GOT3 (cell line): ENCODE results near the gene PLIN5.

Source experiments
- DNase-seq: peaks from one replicate; lab custom pipeline; 2025; ENCODE audit warnings: mixed read lengths; lab: John Stamatoyannopoulos, UW

PLIN5 gene

DNA sequence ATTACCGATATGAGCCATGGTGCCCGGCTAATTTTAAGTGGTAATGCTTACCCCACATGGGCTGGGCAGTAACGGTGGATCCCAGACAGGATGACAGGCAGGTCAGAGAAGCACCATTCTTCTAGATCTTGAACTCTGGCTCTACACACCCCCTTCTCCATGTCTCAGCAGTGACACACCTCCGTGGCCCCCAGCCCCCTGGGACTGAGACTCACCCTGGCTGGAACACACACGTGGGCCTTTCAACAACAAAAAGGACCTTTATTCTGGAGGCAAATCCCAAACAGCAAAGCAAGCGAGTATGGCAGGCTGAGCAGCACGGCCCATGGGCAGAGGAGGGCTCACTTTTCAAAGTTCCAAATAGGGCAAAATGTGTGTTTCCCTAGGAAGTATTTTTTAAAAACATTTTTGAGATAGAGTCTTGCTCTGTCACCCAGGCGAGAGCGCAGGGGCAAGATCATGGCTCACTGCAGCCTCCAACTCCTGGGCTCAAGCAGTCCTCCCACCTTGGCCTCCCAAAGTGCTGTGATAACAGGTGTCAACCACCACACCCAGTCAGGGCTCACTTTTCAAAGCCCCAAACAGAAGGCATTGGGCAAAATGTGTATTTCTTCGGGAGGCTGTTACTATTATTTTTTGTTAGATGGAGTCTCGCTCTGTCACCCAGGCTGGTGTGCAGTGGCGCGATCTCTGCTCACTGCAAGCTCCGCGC lies 12.6 kb downstream of the PLIN5 start:
- no peak for DNase-seq

DNA sequence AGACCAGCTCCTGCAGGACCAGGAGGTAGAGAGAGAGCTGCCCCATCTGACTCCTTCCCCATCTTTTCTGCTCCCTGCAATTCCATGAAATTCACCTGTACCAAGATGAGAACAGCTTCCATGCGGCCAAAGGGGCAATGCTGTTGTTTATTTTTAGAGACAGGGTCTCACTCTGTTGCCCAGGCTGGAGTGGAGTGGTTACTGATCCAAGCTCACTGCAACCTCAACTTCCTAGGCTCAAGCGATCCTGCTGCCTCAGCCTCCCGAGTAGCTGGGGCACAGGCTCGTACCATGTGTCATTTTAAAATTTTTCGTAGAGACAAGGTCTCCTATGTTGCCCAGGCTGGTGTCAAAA lies 13.2 kb downstream of the PLIN5 start:
- no peak for DNase-seq

DNA sequence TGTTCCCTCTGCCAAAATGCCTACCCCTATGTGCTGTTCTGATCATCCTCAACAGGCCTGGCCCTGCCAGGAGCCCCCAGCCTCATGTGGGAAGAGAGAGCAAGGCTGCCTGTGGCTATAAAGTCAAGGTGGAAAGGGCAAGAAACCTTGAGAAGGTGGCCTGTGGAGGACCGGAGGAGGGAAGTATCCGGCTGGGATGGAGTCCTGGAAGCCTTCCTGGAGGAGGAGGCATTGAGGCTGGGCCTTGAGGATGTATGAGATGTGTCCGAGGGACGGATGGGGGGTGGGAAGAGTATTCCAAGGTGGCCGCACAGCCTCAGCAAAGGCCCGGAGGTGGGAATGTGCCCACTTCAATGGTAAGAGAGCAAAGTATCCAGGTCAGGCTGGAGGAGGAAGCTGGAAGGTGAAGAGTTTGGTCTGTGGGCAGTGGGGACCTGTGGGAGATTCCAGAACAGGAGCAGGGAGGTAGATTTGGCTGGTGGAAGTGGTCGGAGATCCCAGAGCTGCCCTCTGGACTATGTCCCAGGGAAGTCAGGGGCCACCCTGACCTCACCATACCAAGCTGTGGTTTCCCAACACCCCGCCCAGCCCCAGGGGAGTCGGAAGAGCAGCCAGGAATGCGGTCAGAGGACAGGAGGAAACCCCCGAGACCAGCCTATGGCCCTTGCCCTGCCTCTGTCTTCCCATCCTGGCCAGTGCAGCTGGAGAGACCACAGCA lies 13.7 kb downstream of the PLIN5 start:
- DNase-seq: no peak

DNA sequence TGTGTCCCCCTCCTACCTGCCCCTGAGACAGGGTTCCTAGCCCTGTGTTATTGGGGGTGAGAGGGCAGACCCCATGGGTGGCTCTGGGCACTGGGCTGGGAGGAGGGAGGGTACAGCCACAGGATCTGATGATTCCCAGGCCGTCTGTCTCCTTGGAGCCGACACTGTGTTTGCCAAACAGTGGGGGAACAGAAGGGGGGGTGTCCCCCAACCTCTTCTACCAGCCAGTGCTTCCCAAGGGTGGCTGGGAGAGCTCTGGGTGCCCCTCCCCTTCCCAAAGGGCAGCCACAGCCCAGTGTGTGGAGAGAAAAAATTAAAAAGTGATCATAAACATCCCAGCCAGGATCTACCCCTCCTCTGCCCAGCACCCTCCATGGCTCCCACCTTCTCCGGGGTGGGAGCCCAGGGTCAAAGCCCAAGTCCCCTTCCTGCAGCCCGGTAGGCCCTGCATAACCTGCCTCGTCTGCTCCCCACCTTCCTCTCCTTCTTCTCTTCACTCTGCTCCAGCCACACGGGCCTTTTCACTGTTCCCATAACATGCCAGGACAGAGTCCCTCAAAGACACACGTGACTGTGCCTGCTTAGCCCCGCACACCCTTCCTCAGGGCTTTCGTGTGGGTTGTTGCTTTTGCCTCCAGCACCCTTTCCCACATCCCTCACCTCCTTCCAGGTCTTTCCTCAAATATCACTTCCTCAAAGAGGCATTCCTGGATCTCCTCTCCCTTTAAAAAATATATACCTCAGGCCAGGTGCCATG lies 15.3 kb downstream of the PLIN5 start:
- no peak for DNase-seq

DNA sequence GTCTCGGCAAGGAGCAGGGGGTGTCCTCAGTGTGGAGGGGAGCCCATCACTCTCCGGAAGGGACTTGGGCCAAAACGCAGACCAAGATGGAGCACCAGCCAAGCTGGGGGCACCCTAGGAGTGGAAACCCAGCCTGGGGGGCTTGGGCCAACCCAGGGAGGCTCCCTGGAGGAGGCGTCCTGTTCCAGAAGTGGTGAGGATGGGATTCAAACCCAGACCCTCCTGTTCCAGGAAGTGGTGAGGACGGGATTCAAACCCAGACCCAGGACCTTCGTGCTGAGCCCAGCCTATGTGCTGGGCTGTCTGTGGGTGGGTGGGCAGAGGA lies 15.9 kb downstream of the PLIN5 start:
- DNase-seq: no peak

DNA sequence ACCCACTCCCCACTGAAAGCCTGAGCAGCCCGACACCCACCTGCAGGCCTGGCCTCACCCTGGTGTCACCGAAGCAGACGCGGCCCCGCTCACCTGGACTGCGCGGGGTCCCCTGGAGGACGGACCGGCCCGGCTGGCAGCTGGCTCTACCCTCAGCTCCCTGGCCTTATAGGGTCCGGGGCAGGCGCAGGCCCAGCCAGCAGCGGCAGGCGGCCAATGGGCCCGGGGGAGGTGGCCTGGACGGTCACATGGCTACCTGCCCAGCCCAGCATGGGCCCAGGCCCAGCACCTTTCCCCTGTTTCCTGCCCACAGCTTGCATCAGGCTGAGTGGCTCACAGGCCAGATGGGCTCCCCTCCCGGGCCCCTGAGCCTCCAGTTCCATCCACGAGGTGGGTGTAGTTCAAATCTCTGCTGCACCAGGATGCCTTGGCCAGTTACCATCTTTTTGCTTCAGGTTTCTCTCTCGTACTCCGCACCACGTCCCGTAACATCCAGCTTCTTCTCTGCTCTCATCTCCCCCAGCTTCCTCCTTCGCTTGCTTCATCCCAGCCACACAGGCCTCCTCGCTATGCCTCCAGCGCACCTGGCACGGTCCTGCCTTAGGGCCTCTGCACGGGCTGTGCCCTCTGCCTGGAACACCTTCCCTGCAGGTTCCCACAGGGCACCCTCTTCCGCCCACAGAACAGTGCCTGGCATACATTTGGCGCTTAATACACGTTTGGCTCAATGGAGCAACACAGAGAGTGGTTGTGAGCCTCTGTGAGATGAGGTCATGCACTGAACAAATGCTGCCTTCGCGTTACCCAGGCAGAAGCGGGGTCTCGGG lies 16.5 kb downstream of the PLIN5 start, which contains the start of gene PLIN4:
TSS of gene PLIN4 (minus strand) at position 142 of the 827 bp plus-strand sequence. CDS start 214 bp downstream, outside the sequence.
- DNase-seq: no peak

DNA sequence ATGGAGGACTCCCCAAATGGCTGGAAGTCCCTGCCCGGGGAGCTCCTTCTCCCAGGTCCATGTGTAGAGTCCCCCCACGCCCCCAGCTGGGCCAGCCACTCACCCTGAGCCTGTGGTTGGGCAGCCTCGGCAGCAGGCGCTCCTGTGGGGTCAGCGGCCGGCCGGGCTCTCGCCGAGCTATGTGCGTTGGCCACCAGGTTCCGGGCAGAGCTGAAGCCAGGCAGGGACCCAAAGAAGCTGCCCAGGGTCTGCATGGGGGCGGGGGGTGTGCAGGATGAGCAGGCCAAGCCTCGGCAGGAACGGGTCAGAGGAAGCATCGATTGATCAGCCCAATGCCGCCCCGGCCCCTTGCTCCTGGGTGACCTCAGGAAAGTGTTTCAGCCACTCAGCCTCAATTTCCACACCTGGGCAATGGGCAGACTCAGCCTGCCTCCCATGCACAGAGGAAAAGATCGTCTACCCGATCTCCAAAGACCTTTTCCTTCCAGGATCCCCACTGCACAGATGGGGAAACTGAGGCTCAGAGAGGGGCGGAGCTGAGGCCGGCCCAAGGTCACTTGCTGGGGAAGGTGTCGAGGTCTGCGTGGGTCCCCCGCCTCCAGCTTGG lies 17.5 kb downstream of the PLIN5 start:
- DNase-seq: no peak

DNA sequence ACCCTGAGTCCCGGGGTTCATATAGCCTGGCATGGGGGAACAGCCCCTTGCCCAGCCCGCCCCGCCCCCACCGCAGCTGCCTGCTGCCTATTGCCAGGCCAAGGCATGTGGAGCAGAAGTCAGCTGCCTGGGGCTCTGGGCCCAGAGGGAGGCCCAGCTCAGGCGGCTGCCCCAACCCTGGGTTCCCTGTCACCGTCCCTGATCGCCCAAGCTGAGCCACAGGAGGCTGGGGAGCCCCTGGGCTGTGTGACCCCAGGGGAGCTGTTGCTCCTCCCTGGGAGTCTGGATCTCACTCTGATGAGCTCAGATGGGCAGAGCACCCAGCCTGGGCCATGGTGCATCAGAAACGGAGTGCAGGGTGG lies 18.1 kb downstream of the PLIN5 start:
- no peak for DNase-seq

DNA sequence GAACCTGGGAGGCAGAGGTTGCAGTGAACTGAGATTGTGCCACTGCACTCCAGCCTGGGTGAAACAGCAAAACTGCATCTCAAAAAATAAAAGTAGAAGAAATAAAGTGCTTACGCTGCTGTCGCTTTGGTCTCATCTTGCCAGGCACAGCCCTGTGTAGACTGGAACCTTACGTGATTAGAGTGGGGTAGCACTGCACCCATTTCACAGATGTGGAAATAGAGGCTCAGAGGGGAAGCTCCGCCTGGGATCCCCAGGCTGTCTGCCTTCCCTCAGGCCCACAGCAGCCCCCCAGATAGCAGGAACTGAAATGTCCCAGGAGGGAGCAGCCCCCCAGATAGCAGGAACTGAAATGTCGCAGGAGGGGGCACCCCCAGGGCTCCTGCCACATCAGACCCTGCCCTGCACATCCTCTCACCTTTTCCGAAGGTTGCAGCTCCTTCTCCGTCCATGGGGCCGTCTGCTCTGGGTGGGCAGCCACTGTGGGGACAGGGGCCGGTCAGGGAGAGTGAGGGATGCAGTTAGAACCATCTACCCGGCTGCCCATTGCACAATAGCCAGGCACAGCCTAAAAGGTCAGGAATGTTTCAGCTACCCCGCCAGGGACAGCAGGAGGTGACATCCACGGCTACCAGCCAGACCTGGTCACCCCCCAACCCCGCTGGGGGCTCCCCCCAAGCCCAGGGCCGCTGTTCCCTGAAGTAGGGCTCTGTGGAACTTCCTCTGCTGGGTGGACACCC lies 18.7 kb downstream of the PLIN5 start:
- no peak for DNase-seq

DNA sequence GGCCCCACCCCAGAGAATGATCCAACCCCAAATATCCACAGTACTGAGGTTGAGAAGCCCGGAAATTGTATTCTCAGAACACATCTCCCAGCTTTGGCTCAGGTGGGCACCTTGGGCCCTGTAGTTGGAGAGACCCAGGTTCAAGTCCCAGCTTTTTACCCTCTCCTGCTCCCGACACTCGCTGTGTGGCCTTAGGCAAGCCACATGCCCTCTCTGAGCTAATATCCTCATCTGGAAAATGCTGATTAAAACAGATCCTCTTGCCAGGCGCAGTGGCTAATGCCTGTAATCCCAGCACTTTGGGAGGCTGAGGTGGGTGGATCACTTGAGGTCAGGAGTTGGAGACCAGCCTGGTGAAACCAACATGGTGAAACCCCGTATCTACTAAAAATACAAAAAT lies 19.3 kb downstream of the PLIN5 start:
- DNase-seq: no peak

DNA sequence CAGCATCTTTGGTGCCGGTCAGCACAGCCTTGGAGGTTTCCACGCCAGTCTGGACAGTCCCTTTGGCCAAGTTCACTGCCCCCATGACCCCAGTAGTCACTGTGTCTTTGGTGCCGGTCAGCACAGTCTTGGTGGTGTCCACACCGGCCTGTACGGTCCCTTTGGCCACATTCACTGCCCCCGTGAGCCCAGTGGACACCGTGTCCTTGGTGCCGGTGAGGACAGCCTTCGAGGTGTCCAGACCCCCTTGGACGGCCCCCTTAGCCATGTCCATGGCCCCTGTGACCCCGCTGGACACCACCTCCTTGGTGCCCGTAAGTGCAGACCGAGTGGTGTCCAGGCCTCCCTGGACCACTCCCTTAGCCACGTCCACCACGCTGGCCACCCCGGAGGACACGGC lies 21.8 kb downstream of the PLIN5 start:
- no peak for DNase-seq

DNA sequence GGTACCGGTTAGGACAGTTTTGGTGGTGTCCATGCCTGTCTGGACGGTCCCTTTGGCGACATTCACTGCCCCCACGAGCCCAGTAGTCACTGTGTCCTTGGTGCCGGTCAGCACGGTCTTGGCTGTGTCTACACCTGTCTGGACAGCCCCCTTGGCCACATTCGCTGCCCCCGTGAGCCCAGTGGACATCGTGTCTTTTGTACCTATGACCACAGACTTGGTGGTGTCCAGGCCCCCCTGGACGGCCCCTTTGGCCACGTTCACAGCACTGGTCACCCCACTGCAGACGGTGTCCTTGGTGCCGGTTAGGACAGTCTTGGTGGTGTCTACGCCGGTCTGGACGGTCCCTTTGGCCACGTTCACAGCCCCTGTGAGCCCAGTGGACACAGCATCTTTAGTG lies 23.0 kb downstream of the PLIN5 start:
- DNase-seq: no peak

DNA sequence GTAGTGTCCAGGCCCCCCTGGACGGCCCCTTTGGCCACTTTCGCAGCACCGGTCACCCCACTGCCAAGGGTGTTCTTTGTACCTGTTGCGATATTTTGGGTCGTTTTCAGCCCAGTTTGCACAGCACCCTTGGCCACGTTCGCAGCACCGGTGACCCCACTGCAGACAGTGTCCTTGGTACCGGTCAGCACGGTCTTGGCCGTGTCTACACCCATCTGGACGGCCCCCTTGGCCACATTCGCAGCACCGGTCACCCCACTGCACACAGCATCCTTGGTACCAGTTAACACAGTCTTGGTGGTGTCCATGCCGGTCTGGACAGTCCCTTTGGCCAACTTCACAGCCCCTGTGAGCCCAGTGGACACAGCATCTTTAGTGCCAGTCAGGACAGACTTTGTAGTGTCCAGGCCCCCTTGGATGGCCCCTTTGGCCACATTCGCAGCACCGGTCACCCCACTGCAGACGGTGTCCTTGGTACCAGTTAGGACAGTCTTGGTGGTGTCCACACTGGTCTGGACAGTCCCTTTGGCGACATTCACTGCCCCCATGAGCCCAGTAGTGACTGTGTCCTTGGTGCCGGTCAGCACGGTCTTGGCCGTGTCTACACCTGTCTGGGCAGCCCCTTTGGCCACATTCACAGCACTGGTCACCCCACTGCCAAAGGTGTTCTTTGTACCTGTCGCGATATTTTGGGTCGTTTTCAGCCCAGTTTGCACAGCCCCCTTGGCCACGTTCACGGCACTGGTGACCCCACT lies 23.5 kb downstream of the PLIN5 start:
- no peak for DNase-seq

DNA sequence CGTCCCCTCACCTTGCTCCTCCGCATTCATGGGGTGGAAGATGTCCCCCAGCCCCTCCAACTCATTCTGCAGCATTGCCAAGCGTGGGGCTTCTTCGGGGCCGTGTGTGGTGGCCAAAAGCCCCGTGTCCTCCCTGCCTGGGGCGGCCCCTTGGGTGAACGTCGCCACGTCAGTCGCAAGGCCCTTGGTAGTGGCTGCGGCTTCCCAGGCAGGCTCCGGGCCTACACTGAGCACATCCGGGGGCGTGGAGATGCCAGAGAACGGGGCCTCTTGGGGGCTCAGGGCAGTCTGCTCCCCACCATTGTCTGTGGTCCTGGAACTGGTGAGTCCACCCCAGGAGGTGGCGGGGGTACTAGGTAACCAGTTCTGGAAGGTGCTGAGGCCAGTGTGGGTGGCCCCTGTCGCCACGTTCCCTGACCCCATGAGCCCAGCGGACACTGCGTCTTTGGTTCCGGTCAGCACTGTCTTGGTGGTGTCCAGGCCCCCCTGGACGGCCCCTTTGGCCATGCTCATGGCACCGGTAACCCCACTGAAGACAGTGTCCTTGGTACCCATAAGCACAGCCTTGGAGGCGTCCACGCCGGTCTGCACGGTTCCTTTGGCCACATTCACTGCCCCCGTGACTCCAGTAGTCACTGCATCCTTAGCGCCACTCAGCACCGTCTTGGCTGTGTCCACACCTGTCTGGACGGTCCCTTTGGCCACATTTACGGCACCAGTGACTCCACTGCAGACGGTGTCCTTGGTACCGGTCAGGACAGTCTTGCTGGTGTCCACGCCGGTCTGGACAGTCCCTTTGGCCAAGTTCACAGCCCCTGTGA lies 24.4 kb downstream of the PLIN5 start:
- DNase-seq: no peak

DNA sequence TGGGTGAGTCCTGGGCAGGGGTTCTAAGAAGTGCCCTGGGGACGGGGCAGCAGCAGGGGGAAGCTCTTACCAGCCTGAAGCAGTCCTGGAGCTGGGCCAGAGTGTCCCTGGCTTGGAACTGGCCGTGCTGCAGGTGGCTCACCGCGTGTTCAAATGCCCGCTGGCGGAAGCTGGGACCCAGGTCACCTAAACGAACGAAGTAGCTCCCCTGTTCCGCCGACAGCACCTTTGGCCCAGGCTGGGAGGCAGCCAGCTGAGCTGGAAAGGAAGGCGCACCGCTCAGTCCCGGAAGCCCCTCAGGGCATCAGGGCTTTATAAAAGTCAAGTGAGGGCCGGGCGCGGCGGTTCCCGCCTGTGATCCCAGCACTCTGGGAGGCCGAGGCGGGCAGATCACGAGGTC lies 26.3 kb downstream of the PLIN5 start:
- no peak for DNase-seq

DNA sequence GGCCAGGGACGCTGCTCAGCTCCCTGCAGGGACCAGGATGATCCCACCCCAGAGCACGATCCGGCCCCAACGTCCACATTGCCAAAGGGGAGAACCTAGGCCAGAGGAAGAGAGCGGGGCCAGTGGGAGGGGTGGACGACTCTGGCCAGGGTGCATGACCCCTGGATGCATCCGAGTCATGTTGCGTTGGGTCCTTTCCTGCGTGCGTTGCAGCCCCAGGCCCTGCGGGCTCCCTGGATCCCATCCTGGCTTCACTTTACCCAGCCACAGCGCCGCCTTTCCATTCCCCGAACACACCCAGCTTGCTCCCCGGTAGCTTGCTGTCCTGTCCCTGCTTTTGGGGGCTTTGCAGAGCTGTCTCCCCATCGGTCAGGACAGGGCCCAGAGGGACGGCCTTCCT lies 27.2 kb downstream of the PLIN5 start:
- DNase-seq: no peak

DNA sequence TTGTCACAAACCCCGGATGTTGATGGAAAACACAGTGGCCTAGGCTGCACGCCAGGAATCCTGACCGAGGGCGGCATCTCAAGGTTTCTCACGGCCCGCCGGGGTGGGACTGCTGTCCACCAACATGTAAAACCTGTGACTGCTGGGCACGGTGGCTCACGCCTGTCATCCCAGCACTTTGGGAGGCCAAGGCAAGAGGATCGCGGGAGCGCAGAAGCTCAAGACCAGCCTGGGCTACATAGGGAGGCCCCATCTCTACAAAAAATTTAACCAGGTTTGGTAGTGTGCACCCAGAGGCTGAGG lies 27.9 kb downstream of the PLIN5 start:
- no peak for DNase-seq

DNA sequence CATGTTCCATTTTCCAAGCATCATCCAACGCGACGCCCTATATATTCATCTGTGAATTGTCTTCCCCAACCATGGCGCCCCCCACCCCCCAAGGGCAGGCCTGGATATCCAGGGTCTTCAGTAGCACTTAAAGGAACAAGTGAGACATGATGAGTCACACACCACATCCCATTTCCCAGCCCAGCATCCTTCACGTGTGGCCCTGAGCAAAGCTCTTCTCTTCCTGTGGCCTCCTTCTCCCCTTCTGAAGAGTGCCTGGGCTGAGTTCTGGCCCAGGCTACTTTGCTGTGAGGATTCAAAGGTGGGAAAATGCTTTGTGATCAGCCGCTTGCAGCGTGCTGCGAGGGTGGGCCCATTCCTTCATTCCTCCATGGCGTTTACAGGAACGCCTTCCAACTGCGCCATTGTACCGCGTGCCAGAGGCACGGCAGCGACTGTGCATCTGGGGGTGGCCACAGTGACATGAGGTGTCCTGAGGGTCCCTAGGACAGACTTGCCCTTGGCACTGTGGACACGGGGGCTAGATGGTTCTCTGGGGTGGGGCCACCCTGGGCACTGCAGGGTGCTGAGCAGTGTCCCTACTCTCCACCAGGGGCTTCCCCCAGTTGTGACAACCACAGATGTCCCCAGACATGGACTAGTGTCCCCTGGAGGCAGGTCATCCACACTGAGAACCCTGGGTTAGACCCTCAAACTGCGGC lies 28.4 kb downstream of the PLIN5 start:
- no peak for DNase-seq
